ENCODE measurements around the gene LGR4. TPM values are rescaled to one million over a fixed set of nuclear protein-coding genes. Genes with fewer than 3 reads are reported as not detected.

LGR4 gene
- total and polyA plus RNA-seq, 2 donors from 2014 or later: 22.7 to 109 TPM

DNA sequence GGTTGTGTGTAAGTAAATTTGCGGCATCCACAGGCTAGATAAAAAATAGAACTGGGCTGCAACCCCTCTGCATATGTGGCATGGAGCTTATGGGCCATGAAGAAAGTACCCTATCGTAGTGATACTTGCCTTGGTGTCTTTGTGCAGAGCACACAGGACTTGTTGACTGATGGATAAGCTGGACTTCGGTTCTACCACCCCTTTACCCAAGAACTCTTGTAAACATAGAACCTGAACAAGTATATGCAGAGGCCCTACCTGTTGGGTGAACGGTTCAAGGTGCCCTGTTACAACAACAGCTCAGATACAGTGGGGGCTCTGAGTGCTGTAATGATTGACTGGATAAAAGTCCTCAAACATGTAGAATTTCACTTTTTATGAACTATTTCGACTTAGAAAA lies 3.0 kb upstream of the LGR4 start:
- intact Hi-C loops (cut with DNase I): no loop called here
- FAIRE-seq: no peak
- H3K4me1 ChIP-seq (ENCODE audit: control insufficient read depth in 2 of 3, insufficient read depth in 2 of 3, low read depth in 1 of 3, low read length in 3 of 3): peaks cover 0 to 4% (median 0%) of the 10 kb centered on the region in 3 donors

DNA sequence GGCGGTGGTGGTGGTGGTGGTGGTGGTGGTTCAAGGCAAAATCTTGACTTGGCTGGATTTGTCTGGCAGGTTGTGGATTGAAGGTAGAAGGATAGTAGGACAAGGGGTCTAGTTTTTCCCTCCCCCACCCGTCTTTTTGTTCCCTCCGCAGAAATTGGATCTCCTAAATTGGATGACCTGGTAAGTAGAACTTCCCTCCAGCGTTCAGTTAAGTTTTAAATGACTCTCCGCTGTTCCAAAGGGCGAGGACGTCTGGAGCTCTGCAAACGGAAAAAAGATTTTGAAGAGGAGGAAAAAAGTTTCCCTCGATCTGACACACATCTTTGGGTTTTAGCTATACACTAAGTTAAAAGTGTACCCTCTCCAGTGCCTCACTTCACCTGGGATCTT lies 422 bp upstream of the LGR4 start:
- TF ChIP-seq, protein P1, sequence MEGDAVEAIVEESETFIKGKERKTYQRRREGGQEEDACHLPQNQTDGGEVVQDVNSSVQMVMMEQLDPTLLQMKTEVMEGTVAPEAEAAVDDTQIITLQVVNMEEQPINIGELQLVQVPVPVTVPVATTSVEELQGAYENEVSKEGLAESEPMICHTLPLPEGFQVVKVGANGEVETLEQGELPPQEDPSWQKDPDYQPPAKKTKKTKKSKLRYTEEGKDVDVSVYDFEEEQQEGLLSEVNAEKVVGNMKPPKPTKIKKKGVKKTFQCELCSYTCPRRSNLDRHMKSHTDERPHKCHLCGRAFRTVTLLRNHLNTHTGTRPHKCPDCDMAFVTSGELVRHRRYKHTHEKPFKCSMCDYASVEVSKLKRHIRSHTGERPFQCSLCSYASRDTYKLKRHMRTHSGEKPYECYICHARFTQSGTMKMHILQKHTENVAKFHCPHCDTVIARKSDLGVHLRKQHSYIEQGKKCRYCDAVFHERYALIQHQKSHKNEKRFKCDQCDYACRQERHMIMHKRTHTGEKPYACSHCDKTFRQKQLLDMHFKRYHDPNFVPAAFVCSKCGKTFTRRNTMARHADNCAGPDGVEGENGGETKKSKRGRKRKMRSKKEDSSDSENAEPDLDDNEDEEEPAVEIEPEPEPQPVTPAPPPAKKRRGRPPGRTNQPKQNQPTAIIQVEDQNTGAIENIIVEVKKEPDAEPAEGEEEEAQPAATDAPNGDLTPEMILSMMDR (IDR thresholded peaks at IDR 0.05; ENCODE audit: borderline replicate concordance, extremely low read depth, insufficient read depth): no peak
- DNase-seq (peak in 1 of 5 donors; percentile 78), FAIRE-seq (no peak)
- intact Hi-C loops (cut with DNase I): no loop called here
- Histone ChIP-seq H3K36me3 (ENCODE audit: control insufficient read depth in 2 of 3, insufficient read depth in 3 of 3, low read length in 3 of 3) (no peaks in the 10 kb centered on the region), H3K9me3 (ENCODE audit: control insufficient read depth in 2 of 3, insufficient read depth in 1 of 3, low read length in 3 of 3) (no peaks in the 10 kb centered on the region), H3K4me3 (ENCODE audit: low read length in 3 of 3) (peak overlapping the region; percentile 62 to 79 (median 65)), H3K9ac (ENCODE audit: low read length in 3 of 3) (peak overlapping the region in 2 of 3 donors; percentile 20 to 68), H3K27me3 (ENCODE audit: control insufficient read depth, insufficient read depth, low read length) (no peaks in the 10 kb centered on the region), H3K27ac (ENCODE audit: low read depth in 2 of 2, low read length in 2 of 2) (peak overlapping the region; percentile 5 to 33), H3K4me1 (ENCODE audit: control insufficient read depth in 2 of 3, insufficient read depth in 2 of 3, low read depth in 1 of 3, low read length in 3 of 3) (peaks cover 0 to 7% (median under 1%) of the 10 kb centered on the region in 3 donors)

More for the DNA sequence above, 3.0 kb upstream of the LGR4 start:
- no peak overlapping the region for H3K27ac ChIP-seq (ENCODE audit: low read depth in 2 of 2, low read length in 2 of 2)
- no peak overlapping the region for H3K9ac ChIP-seq (ENCODE audit: low read length in 3 of 3)
- TF ChIP-seq, protein P1 (IDR thresholded peaks at IDR 0.05; ENCODE audit: borderline replicate concordance, extremely low read depth, insufficient read depth): no peak
- no peak overlapping the region for H3K4me3 ChIP-seq (ENCODE audit: low read length in 3 of 3)
- H3K9me3 ChIP-seq (ENCODE audit: control insufficient read depth in 2 of 3, insufficient read depth in 1 of 3, low read length in 3 of 3): no peaks in the 10 kb centered on the region
- H3K36me3 ChIP-seq (ENCODE audit: control insufficient read depth in 2 of 3, insufficient read depth in 3 of 3, low read length in 3 of 3): no peaks in the 10 kb centered on the region
- no peak for DNase-seq
- no peaks in the 10 kb centered on the region for H3K27me3 ChIP-seq (ENCODE audit: control insufficient read depth, insufficient read depth, low read length)

DNA sequence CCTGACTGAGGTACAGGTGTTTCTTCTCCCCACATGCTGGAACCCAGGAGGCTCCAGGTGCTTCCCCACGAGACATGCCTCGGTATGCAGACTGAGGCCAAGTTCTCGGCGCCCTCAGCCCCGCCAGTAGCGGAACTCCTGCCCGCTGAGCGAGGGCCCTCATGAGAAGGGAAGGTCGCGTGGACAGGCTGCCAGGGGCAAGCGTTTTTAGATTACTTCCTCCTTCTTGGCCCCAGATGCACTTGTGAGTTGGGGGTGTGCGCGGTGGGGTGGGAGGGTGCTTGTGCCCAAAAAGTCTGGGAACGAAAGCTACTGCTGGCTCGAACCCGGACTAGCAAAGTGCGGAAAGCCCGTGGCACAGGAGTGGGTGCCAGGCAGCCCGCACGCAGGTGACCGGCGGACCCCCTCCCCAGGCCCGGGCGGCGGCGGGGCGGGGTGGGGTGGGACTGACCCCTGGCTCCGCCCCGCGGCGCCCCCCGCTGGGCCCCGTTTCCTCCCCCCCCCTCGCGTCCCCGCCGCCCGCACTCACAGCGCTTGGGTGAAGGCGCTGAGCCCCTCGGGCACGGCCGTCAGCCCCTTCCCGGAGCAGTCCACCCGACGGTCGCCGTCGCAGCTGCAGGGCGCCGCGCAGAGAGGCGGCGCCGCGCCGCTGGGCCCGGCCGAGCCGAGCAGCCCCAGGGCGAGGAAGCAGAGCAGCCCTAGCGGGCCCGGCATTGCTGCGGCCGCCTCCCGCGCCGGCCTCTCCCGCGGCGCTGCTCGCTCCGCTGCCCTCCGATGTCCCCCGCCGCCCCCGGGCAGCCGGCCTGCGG lies 797 bp downstream of the LGR4 start:
- H3K9me3 ChIP-seq (ENCODE audit: control insufficient read depth in 2 of 3, insufficient read depth in 1 of 3, low read length in 3 of 3): no peaks in the 10 kb centered on the region
- TF ChIP-seq, protein P1 (IDR thresholded peaks at IDR 0.05; ENCODE audit: borderline replicate concordance, extremely low read depth, insufficient read depth): no peak
- FAIRE-seq (no peak), DNase-seq (peak; percentile 52 to 86 (median 67))
- H3K4me1 ChIP-seq (ENCODE audit: control insufficient read depth in 2 of 3, insufficient read depth in 2 of 3, low read depth in 1 of 3, low read length in 3 of 3): peaks cover 0 to 7% (median 4%) of the 10 kb centered on the region in 3 donors
- H3K9ac ChIP-seq (ENCODE audit: low read length in 3 of 3): peak overlapping the region; percentile 5 to 88 (median 84)
- H3K4me3 ChIP-seq (ENCODE audit: low read length in 3 of 3): peak overlapping the region; percentile 55 to 79 (median 74)
- intact Hi-C loops (cut with DNase I): no loop called here
- no peaks in the 10 kb centered on the region for H3K36me3 ChIP-seq (ENCODE audit: control insufficient read depth in 2 of 3, insufficient read depth in 3 of 3, low read length in 3 of 3)
- peak overlapping the region; percentile 84 to 86 for H3K27ac ChIP-seq (ENCODE audit: low read depth in 2 of 2, low read length in 2 of 2)
- H3K27me3 ChIP-seq (ENCODE audit: control insufficient read depth, insufficient read depth, low read length): no peaks in the 10 kb centered on the region

Data from kidney (tissue), 14 donors.